Measurements from ENCODE around the gene METTL1.

METTL1 gene

GRCh38 chr12:57813971-57814772, 42.3 kb upstream of the METTL1 start:
- H3K27ac ChIP-seq, result no peak overlapping the region
- TF ChIP-seq ZFX (IDR thresholded peaks at IDR 0.05; ENCODE audit: borderline replicate concordance), result no peak
- TF ChIP-seq CTCF (IDR thresholded peaks at IDR 0.05), result no peak

GRCh38 chr12:57813111-57813970, 41.4 kb upstream of the METTL1 start:
- TF ChIP-seq ZFX (IDR thresholded peaks at IDR 0.05; ENCODE audit: borderline replicate concordance) (no peak), CTCF (IDR thresholded peaks at IDR 0.05) (no peak)
- no peak overlapping the region for H3K27ac ChIP-seq

- no peak overlapping the region for H3K27ac ChIP-seq
- TF ChIP-seq ZFX (IDR thresholded peaks at IDR 0.05; ENCODE audit: borderline replicate concordance) (no peak), CTCF (IDR thresholded peaks at IDR 0.05) (no peak)
Observed at GRCh38 chr12:57811028-57811755, 39.3 kb upstream of the METTL1 start.

GRCh38 chr12:57810450-57810849, 38.5 kb upstream of the METTL1 start:
- TF ChIP-seq ZFX (IDR thresholded peaks at IDR 0.05; ENCODE audit: borderline replicate concordance), result no peak
- TF ChIP-seq CTCF (IDR thresholded peaks at IDR 0.05), result no peak

GRCh38 chr12:57809425-57809824, 37.5 kb upstream of the METTL1 start:
- no peak overlapping the region for H3K27ac ChIP-seq
- TF ChIP-seq ZFX (IDR thresholded peaks at IDR 0.05; ENCODE audit: borderline replicate concordance) (no peak), CTCF (IDR thresholded peaks at IDR 0.05) (no peak)

More at GRCh38 chr12:57810450-57810849, 38.5 kb upstream of the METTL1 start:
- H3K27ac ChIP-seq, result no peak overlapping the region

- no peak for TF ChIP-seq ZFX (IDR thresholded peaks at IDR 0.05; ENCODE audit: borderline replicate concordance)
- no peak for TF ChIP-seq CTCF (IDR thresholded peaks at IDR 0.05)
- H3K27ac ChIP-seq, result no peak overlapping the region
Observed at GRCh38 chr12:57808351-57808750, 36.4 kb upstream of the METTL1 start.
